Right ventricle myocardium superior (tissue), 1 donor: ENCODE data around the gene PHACTR3. TPM values are rescaled to one million over a fixed set of nuclear protein-coding genes. Genes with fewer than 3 reads are reported as not detected.
A peak's percentile ranks its signal among the peaks of the same experiment; 100 is the strongest.

Source experiments
- ATAC-seq: fragments of 200-7000 bp; cut with Tn5 transposase; one replicate; pipeline ENCODE4 v1.9.1; 2020; ENCODE audit warnings: mild to moderate bottlenecking; ENCODE audit not compliant: poor library complexity
- DNase-seq: peaks from one replicate; pipeline ENCODE4 v3.0.0-alpha.2; 2020
- intact Hi-C: fragments of 100-400 bp; cut with DNase I; formaldehyde crosslinking; loops from one replicate; pipeline ENCODE4 v1.11.2; 2022
- total RNA-seq: library from RNA; stranded (reverse); fragmentation: NEBNext Ultra II Directional; extraction: Animal tissue kit (Norgen Biotek cat#: 25700); gene quantifications from one replicate; pipeline ENCODE4 v1.2.1, GENCODE V29; 2021
- donor health status: DM: no; HTN: yes; CAD: no; lungs with severe emphysema.

Gene PHACTR3
- total RNA-seq, 1 donor from 2014 or later, result 10.0 TPM

- no peak for ATAC-seq
- intact Hi-C loops, result no loop called here
- no peak for DNase-seq
Observed at GRCh38 chr20:59661153-59661552, 56.8 kb downstream of the PHACTR3 start.

- intact Hi-C loops, result no loop called here
- DNase-seq, result no peak
- ATAC-seq, result no peak
Observed at GRCh38 chr20:59661621-59662020, 57.3 kb downstream of the PHACTR3 start.

- DNase-seq, result no peak
- intact Hi-C loops, result no loop called here
- no peak for ATAC-seq
Observed at GRCh38 chr20:59662161-59662560, 57.8 kb downstream of the PHACTR3 start.

GRCh38 chr20:59662856-59663512 lies 58.6 kb downstream of the PHACTR3 start:
- ATAC-seq, result no peak
- intact Hi-C loops, result no loop called here
- DNase-seq, result no peak

GRCh38 chr20:59663513-59664060 lies 59.2 kb downstream of the PHACTR3 start:
- intact Hi-C loops, result no loop called here
- DNase-seq (no peak), ATAC-seq (no peak)

GRCh38 chr20:59664421-59664941 lies 60.1 kb downstream of the PHACTR3 start:
- no peak for DNase-seq
- intact Hi-C loops, result no loop called here
- ATAC-seq, result peak; percentile 12

- intact Hi-C loops, result no loop called here
- DNase-seq, result no peak
- no peak for ATAC-seq
Observed at GRCh38 chr20:59665656-59666555, 61.6 kb downstream of the PHACTR3 start.

- intact Hi-C loops, result no loop called here
- ATAC-seq (no peak), DNase-seq (no peak)
Observed at GRCh38 chr20:59666586-59666985, 62.2 kb downstream of the PHACTR3 start.

GRCh38 chr20:59667131-59667530 lies 62.8 kb downstream of the PHACTR3 start:
- DNase-seq, result no peak
- ATAC-seq, result no peak
- intact Hi-C loops, result no loop called here

GRCh38 chr20:59667981-59668515 lies 63.7 kb downstream of the PHACTR3 start:
- no peak for ATAC-seq
- intact Hi-C loops, result no loop called here
- no peak for DNase-seq

- intact Hi-C loops, result no loop called here
- ATAC-seq, result no peak
- DNase-seq, result no peak
Observed at GRCh38 chr20:59668926-59669850, 64.8 kb downstream of the PHACTR3 start.

GRCh38 chr20:59670786-59671492 lies 66.6 kb downstream of the PHACTR3 start:
- no peak for ATAC-seq
- no peak for DNase-seq
- intact Hi-C loops, result no loop called here

- DNase-seq (no peak), ATAC-seq (no peak)
- intact Hi-C loops, result no loop called here
Observed at GRCh38 chr20:59671661-59672471, 67.5 kb downstream of the PHACTR3 start.

GRCh38 chr20:59672576-59672975 lies 68.2 kb downstream of the PHACTR3 start:
- ATAC-seq, result no peak
- DNase-seq, result no peak
- intact Hi-C loops, result no loop called here

- no peak for DNase-seq
- intact Hi-C loops, result no loop called here
- ATAC-seq, result no peak
Observed at GRCh38 chr20:59673288-59673997, 69.1 kb downstream of the PHACTR3 start.

- intact Hi-C loops, result no loop called here
- DNase-seq, result no peak
- no peak for ATAC-seq
Observed at GRCh38 chr20:59673998-59674445, 69.7 kb downstream of the PHACTR3 start.
